Measurements from ENCODE around the gene STXBP6.
"Not testable (repeated sequence)": the region's sequence is repeated elsewhere in the genome, so short reads cannot be mapped to it uniquely, and the experiment has no call there.

- TF ChIP-seq POLR2A, CTCF (IDR thresholded peaks at IDR 0.05): not testable (repeated sequence)
These were observed 213.6 kb downstream of the STXBP6 start for GRCh38 chr14:24836324-24836723.
